Mucosa of rectum (tissue), 2 donors: Measurements from ENCODE around the gene CDCA3.
"Not testable (repeated sequence)": the region's sequence is repeated elsewhere in the genome, so short reads cannot be mapped to it uniquely, and the experiment has no call there.

Experiments used
- H3K27ac ChIP-seq, 2 donors: one replicate each; pipeline ENCODE4 v1.7.0; 2013; ENCODE audit warnings: inconsistent platforms in 2 of 2, low read depth in 2 of 2, low read length in 2 of 2
- H3K27me3 ChIP-seq, 2 donors: one replicate each; pipeline ENCODE4 v1.7.0; 2013; ENCODE audit warnings: low read length in 2 of 2; ENCODE audit not compliant: control insufficient read depth in 2 of 2, insufficient read depth in 2 of 2
- H3K36me3 ChIP-seq, 2 donors: one replicate each; pipeline ENCODE4 v1.7.0; 2013; ENCODE audit warnings: low read length in 2 of 2; ENCODE audit not compliant: control insufficient read depth in 2 of 2, insufficient read depth in 2 of 2
- H3K4me1 ChIP-seq, 2 donors: one replicate each; pipeline ENCODE4 v1.7.0; 2013; ENCODE audit warnings: low read length in 2 of 2, mild to moderate bottlenecking in 1 of 2; ENCODE audit not compliant: control insufficient read depth in 2 of 2, insufficient read depth in 2 of 2
- H3K4me3 ChIP-seq, 2 donors: one replicate each; pipeline ENCODE4 v1.7.0; 2013; ENCODE audit warnings: low read length in 2 of 2
- H3K9ac ChIP-seq, 2 donors: one replicate each; pipeline ENCODE4 v1.7.0; 2013; ENCODE audit warnings: low read length in 2 of 2, low read depth in 1 of 2, mild to moderate bottlenecking in 1 of 2
- H3K9me3 ChIP-seq, 2 donors: one replicate each; pipeline ENCODE4 v1.7.0; 2013; ENCODE audit warnings: low read length in 2 of 2; ENCODE audit not compliant: control insufficient read depth in 2 of 2
- donor health status: healthy.
- donor health status: Normal muscosa, but diverticular disease.

CDCA3 gene

DNA sequence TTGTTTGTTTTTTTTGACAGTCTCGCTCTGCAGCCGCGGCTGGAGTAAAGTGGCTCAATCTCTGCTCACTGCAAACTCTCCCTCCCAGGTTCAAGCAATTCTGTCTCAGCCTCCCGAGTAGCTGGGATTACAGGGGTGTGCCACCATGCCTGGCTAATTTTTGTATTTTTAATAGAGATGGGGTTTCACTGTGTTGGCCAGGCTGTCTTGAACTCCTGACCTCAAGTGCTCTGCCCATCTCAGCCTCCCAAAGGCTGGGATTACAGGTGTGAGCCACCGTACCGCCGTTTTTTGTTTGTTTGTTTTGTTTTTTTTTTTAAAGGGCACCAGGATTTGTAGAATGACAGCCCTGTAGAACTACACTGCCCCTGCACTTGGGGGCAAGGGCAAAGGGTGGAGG lies 37.7 kb upstream of the CDCA3 start:
- peaks cover 8 to 11% of the 10 kb centered on the region in 2 donors for H3K4me1 ChIP-seq
- not testable (repeated sequence) for H3K4me3 ChIP-seq, H3K36me3 ChIP-seq, H3K9ac ChIP-seq, H3K27me3 ChIP-seq, H3K9me3 ChIP-seq, H3K27ac ChIP-seq

DNA sequence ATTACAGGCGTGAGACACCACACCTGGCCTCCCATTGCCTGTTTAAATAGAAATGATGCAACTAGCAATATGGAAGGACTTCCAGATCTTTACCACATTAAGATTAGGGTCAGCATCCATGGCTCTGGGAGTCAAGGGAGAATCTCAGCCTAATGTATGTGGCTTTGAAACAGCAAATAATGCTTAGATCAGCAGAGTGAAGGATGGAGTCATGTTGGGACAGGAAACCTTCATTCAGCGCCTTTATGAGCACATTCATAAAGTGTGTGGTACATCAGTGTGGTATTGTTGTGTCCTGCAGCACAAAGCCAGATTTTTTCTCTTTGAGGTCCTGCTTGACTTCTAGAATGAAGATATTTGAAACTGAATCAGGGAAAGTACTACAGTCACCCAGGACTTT lies 37.3 kb upstream of the CDCA3 start:
- peaks cover 8 to 11% of the 10 kb centered on the region in 2 donors for H3K4me1 ChIP-seq

GRCh38 chr12:6887460-6887859 lies 36.4 kb upstream of the CDCA3 start:
- Histone ChIP-seq H3K36me3 (peaks cover 0 to 4% of the 10 kb centered on the region in 2 donors), H3K4me1 (peaks cover 8 to 11% of the 10 kb centered on the region in 2 donors), H3K9ac (no peak overlapping the region), H3K4me3 (no peak overlapping the region), H3K27ac (no peak overlapping the region), H3K27me3 (no peaks in the 10 kb centered on the region), H3K9me3 (no peaks in the 10 kb centered on the region)

More for the DNA sequence above, 37.3 kb upstream of the CDCA3 start:
- H3K27ac ChIP-seq = no peak overlapping the region
- H3K36me3 ChIP-seq = peaks cover 0 to 4% of the 10 kb centered on the region in 2 donors
- no peaks in the 10 kb centered on the region for H3K9me3 ChIP-seq
- no peak overlapping the region for H3K9ac ChIP-seq
- H3K27me3 ChIP-seq = no peaks in the 10 kb centered on the region
- no peak overlapping the region for H3K4me3 ChIP-seq

- H3K27ac ChIP-seq, H3K9ac ChIP-seq, H3K4me1 ChIP-seq, H3K27me3 ChIP-seq, H3K36me3 ChIP-seq, H3K9me3 ChIP-seq, H3K4me3 ChIP-seq: not testable (repeated sequence)
Observed at GRCh38 chr12:6886206-6886999, 35.3 kb upstream of the CDCA3 start.

GRCh38 chr12:6884539-6884938 lies 33.5 kb upstream of the CDCA3 start:
- peaks cover 0 to 10% of the 10 kb centered on the region in 2 donors for H3K4me1 ChIP-seq
- no peaks in the 10 kb centered on the region for H3K27me3 ChIP-seq
- H3K9me3 ChIP-seq = no peaks in the 10 kb centered on the region
- H3K27ac ChIP-seq = no peak overlapping the region
- no peak overlapping the region for H3K9ac ChIP-seq
- peaks cover 0 to 4% of the 10 kb centered on the region in 2 donors for H3K36me3 ChIP-seq
- no peak overlapping the region for H3K4me3 ChIP-seq

- peaks cover 0 to 4% of the 10 kb centered on the region in 2 donors for H3K36me3 ChIP-seq
- H3K27ac ChIP-seq = no peak overlapping the region
- H3K27me3 ChIP-seq = no peaks in the 10 kb centered on the region
- H3K9me3 ChIP-seq = no peaks in the 10 kb centered on the region
- H3K9ac ChIP-seq = no peak overlapping the region
- no peak overlapping the region for H3K4me3 ChIP-seq
- peaks cover 0 to 10% of the 10 kb centered on the region in 2 donors for H3K4me1 ChIP-seq
Observed at GRCh38 chr12:6883683-6884082, 32.6 kb upstream of the CDCA3 start.

- H3K36me3 ChIP-seq = peaks cover 0 to 4% of the 10 kb centered on the region in 2 donors
- no peak overlapping the region for H3K4me3 ChIP-seq
- peaks cover 0 to 10% of the 10 kb centered on the region in 2 donors for H3K4me1 ChIP-seq
- H3K27me3 ChIP-seq = no peaks in the 10 kb centered on the region
- H3K27ac ChIP-seq = no peak overlapping the region
- no peaks in the 10 kb centered on the region for H3K9me3 ChIP-seq
- H3K9ac ChIP-seq = no peak overlapping the region
Observed at GRCh38 chr12:6883252-6883651, 32.2 kb upstream of the CDCA3 start.

DNA sequence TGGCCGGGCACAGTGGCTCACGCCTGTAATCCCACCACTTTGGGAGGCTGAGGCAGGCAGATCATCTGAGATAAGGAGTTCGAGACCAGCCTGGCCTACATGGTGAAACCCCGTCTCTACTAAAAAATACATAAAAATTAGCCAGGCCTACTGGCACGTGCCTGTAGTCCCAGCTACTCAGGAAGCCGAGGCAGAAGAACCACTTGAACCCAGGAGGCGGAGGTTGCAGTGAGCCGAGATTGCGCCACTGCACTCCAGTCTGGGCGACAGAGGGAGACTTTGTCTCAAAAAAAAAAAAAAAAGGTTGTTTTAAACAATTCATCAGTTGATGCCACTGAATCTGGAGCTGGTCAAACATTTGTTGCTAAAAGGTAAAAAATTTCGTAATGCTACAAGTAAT lies 28.7 kb upstream of the CDCA3 start:
- not testable (repeated sequence) for H3K4me1 ChIP-seq, H3K9me3 ChIP-seq, H3K27ac ChIP-seq, H3K9ac ChIP-seq, H3K36me3 ChIP-seq, H3K27me3 ChIP-seq, H3K4me3 ChIP-seq

DNA sequence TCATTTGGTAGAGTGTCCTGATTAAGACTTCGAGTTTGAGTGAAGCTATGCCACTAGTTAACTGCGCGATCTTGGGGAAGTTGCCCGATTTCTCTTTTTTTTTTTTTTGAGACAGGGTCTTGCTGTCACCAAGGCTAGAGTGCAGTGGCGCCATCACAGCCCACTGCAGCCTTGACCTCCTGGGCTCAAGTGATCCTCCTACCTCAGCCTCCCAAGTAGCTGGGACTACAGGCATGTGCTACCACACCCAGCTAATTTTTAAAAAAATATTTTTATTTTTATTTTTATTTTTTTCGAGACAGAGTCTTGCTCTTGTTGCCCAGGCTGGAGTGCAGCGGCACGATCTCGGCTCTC lies 22.9 kb upstream of the CDCA3 start:
- H3K9me3 ChIP-seq, H3K27me3 ChIP-seq: not testable (repeated sequence)
- Histone ChIP-seq H3K4me3 (peak overlapping the region; percentile 83 to 94), H3K4me1 (peaks cover 30 to 38% of the 10 kb centered on the region in 2 donors), H3K36me3 (peaks cover 19 to 20% of the 10 kb centered on the region in 2 donors), H3K9ac (peak overlapping the region; percentile 74 to 76), H3K27ac (peak overlapping the region; percentile 78 to 90)

- Histone ChIP-seq H3K4me3 (peak within 1 kb of the TSS; percentile 83 to 94), H3K27ac (peak within 1 kb of the TSS; percentile 85 to 90), H3K9me3 (no peaks in the 10 kb centered on the region), H3K9ac (peak within 1 kb of the TSS; percentile 88 to 96), H3K4me1 (peaks cover 36 to 44% of the 10 kb centered on the region in 2 donors), H3K27me3 (no peaks in the 10 kb centered on the region), H3K36me3 (peaks cover 19 to 20% of the 10 kb centered on the region in 2 donors)
Observed at GRCh38 chr12:6873094-6874014, 22.3 kb upstream of the CDCA3 start, which contains the start of gene SPSB2. Gene SPSB2, minus strand, starts transcription at chr12:6873303. Its CDS starts 402 bp downstream, at chr12:6872901.
